Stimulated activated CD8-positive, alpha-beta memory T cell treated with anti-CD3 and anti-CD28 coated beads, Interleukin-15, amount 100 ng/mL, for 48 hours (primary cell): ENCODE measurements around the gene MTERF1.
"Not testable (repeated sequence)": the region's sequence is repeated elsewhere in the genome, so short reads cannot be mapped to it uniquely, and the experiment has no call there.

ENCODE experiments used
- DNase-seq, 2 donors: peaks; one replicate each; pipeline ENCODE4 v3.0.0-alpha.2; 2020; ENCODE audit warnings: low read depth in 2 of 2

MTERF1 gene

DNA sequence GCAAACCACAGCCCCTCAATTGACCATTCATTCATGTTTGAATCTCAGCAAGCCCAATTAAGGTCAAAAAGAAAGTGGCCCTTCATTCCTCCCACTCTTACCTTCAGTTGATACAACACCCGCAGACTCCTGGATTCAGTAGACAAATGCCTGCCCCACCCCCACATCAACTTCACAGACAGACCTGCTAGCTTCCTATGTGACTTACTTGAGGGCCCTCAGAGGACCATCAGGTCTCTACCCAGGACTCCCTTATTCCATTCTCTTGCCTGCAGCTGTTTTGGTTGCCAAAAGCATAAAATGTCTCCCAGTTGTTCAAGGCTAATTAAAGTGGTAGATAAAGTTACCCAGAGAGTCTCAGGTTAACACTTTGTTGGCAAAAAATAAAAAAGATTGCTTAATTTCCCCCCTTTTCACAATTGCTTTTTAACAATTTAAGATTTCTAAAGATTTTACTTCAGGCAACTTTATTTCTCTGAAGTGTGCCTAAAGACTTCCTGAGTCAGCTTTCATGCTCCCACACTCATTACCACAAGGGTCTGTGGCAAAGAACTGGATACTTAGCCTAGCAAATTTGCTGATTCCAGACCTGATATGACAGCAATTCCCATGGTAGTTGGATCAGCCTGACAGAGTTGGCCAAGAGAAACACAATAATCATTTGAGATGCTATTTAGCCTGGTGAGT is 3.3 kb upstream of the MTERF1 start:
- DNase-seq, result no peak

DNA sequence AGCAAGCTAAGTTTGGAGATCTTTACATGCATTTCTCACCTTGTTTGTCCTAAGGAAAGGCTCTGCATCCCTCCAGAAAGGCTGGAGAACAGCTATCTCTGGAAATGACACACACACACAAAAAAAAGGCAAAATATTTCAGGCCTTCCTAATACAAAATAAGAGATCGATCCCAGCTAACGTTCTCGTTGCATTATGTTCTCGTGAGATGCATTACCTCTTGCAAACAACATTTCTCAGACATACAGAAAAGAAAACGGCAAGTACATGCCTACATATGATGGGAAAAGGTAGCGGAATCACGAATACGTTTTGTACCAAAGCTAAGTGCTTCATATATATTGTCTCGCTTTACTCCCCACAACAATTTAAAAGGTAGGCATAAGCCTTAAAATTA is 488 bp downstream of the MTERF1 start:
- no peak for DNase-seq

DNA sequence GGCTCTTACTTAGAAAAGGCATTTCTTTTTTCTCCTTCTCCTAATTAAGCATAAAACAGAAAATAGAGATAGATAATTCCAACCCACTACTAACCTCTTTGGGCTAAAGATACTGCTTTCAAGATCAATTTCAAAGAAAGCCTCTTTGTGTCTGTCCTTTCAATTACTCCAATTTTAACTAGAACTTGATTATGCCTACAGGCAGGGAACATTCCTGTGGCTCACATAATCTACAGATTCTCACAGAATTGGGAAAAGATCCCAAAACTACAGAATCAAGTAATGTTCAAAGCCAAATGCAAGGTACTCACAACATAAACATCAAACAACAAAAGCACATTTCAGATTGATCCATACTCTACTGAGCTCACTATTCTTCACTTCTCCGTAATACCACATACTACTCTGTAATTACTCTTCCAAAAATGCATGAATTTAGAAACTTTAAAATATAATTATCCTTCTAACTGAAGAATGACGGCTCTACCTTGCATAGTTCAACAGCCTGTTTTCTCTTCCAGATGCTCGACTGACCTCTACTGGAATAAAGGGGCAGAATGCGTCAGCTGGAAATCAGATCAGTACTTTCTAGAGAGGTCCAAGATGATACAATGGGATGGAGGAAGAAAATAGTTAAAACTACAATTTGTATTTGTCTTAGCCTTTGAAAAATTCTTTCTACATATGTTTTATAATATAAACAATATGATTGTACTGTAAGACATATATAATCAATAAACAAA is 3.9 kb downstream of the MTERF1 start:
- no peak for DNase-seq

DNA sequence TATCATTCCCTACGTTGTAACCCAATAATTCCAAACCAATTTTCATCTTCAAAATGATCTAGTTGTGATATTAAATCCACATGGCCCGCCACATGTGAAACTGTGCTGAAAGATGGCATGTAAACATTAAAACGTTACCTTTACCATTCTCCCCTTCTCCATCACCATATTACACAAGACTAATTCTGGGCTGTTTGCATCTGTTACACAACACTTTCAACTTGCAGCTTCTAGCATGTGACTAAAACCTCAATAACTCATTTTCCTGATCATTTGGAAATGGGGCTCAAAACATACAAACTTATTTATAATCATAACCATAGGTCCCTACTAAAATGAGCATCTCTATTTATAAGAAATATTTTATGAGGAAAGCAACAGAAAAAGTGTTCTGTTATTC is 4.7 kb downstream of the MTERF1 start:
- no peak for DNase-seq

DNA sequence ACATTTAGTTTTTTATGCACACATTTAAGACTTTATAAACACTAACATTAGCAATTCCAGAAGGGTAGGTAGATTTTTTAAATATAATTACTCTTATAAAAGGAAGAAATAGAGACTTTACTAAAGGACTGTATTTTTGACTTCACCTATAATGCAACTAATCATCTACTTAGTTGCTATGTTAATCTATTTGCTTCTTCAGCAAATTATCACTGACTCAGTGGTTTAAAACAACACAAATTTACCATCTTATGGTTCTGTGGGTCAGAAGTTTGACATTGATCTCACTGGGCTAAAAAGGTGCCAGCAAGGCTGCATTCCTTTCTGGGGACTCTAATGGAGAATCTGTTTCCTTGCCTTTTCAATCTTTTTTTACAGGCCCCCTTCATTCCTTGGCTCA is 7.6 kb downstream of the MTERF1 start:
- no peak for DNase-seq

DNA sequence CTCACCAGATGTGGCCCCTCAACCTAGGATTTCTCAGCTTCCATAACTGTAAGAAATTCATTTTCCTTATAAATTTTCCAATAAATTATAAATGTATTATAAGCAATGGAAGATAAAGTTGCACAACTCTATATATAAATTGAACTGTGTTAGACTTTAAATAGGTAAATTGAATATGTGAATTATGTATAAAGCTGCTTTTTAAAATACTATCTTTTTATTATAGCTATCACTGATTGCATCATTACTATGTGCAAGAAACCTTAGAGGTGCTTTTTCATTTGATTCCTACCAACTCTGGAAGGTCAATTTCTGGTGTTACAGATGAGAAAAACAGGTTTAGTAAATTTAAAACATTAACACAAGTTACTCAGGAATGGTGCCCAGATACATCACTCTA is 8.4 kb downstream of the MTERF1 start:
- no peak for DNase-seq

DNA sequence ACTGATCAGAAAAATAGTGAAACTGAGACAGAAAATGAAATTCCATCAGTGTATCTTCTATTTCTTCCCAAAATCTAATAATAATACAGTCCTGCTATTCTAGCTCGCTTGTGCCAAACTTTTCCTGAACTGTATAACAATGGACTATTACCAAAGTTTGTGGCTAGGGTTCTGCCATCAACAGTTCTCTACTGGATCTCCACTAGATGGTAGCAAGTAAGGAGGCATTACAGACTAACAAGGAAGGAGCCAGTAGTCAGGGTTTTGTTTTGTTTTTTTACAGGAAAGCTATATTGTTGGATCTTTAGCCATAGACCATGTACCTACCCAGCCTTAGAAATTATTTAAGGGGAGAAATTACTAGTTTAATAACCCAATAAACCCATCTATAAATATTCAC is 10.8 kb downstream of the MTERF1 start:
- DNase-seq, result no peak

DNA sequence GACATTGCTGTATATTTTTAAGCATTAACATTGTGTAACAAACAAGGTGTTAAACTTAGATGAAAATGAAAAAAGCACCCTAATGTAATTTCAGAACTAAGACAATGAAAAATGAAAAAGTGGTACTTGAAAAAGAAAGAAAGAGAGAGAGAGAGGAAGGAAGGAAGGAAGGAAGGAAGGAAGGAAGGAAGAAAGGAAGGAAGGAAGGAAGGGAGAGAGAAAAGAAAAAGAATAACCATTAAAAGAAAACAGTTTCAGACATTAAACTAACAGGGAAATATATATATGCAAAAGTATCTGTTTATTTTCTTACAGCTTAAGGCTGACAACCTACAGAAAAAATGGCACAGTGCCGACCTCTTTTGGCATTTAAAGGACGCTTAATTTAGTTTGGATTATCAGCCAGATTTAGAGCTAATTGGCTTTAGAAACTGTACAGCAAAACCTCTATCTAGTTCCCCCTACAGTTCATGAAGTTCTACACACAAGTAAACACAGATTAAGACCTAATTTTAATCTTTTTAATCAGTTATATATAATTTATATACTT is 13.8 kb downstream of the MTERF1 start:
- DNase-seq, result no peak

DNA sequence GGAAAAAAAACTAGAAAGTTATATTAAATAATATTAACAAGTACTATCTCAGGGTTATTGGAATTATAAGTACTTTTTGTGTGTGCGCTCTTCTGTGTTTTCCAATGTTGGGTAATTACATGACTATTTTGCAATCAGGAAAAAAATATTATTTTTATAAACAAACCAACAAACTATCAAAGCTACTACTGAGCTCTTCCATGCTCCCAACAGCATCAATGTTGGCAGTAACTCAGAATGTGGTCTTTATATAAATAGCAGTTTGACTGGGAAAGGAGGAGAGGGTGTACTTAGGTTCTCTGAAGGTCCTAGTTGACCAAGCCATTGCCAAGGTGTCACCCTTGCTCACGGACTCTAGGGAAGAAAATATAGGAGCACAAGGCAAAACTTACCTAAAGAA is 15.0 kb downstream of the MTERF1 start:
- DNase-seq, result no peak

DNA sequence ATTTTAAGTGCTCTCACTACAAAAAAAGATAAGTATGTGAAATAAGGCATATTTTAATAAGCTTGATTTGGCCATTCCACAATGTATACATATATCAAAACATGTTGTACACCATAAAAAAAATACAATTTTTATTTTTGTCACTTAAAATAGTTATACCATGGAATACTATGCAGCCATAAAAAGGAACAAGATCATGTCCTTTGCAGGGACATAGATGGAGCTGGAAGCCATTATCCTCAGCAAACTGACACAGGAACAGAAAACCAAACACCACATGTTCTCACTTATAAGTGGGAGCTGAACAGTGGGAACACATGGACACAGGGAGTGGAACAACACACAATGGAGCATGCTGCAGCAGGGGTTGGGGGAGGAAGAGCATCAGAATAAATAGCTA is 15.9 kb downstream of the MTERF1 start:
- not testable (repeated sequence) for DNase-seq

DNA sequence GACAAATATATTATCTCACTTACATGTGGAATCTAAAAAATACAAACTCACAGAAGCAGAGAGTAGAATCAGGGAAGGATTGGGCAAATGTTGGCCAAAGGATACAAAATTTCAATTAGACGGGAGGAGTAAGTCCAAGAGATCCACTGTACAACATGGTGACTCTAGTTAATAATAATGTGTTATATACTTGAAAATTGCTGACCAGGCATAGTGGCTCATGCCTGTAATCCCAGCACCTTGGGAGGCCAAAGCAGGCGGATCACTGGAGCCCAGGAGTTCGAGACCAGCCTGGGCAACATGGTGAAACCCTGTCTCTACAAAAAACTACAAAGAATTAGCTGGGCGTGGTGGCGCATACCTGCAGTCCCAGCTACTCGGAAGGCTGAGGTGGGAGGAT is 16.4 kb downstream of the MTERF1 start:
- no peak for DNase-seq

DNA sequence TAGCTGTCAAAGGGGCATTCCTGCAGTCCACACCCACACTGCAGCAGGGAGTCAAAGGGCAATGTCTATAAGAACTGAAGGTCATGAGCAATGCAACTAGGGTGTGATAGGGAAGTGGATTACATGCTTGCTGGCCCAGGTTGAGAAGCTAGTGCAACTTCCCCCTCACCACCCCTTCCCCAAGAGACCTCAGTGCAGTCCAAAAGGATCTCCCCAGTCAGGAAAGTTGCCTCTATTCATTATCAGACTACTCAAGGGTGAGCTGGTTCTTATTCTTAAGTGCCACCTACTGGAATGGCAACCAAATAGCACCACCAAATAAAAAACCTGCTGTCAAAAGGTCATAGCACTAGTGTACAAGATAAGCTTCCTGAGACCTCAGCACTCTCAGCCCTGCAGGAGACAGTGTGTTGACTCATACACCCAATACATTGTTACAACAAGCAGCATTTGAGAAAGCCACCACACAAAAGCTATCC is 28.2 kb downstream of the MTERF1 start:
- no peak for DNase-seq

DNA sequence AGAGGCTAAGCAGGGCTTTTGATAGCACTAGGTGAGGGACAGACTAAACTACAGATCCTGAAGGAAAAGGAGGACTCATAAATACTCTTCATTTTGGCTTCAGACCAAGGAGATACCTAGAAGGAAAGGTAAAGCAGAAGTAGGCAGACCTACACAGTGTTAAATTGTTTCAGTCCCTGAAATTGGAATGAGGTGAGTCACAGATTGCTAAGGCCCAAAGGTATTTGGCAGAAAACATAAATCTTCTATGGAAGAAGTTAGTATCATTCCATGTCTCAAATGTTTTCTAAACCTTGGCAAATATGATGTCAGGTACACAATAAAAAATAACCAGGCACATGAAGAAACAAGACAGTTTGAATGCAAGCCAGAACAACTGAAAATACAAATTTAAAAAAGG is 30.0 kb downstream of the MTERF1 start:
- no peak for DNase-seq

DNA sequence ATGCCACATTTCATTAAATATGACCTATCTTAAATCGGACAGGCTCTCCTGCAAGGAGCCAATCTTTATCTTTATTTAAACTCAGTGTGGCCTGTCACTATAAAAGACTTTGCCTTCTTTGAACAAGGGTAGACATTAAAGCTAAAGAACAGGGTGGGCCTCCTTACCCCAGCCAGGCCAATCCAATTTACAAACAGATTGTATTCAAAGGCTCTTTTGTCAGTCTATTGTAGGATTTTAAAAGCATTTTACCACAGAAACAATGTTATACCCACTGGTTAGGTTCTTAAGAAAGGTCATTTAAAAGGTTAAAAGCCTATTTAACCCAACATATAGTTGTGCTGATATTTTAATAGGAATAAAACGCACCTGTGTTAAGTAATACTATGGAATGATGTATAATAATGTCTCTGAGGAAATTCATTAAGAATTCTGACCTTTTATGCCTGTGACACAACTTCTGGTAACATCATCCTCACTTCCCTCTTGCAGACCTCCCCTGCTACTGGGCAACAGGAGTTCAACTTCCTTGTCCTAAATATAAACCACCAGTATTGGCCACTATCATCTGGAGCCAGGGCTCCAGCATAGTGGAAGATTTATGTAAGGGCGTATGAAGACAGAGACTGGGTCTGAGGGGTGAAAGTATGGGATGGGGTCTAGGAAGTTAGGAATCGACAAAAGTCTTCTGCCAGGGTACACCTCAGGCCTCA is 32.5 kb downstream of the MTERF1 start:
- no peak for DNase-seq

DNA sequence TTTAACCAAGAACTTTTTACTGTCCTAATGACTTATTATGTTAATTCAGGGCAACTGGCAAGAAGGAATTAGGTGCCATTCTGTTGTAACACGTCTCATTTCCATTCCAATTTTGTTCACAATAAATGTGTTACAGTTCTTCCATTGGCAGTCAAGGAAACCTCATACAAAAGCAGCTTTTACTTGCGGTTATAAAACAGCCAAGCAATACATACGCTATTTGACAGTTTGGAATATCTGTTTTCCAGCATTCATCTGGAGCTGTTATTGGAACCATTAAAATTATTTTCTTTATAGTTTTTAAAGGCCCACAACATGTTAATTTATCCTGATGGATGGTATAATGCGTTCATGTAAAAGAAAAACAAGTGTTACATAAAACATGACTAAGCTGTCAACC is 33.3 kb downstream of the MTERF1 start:
- no peak for DNase-seq

DNA sequence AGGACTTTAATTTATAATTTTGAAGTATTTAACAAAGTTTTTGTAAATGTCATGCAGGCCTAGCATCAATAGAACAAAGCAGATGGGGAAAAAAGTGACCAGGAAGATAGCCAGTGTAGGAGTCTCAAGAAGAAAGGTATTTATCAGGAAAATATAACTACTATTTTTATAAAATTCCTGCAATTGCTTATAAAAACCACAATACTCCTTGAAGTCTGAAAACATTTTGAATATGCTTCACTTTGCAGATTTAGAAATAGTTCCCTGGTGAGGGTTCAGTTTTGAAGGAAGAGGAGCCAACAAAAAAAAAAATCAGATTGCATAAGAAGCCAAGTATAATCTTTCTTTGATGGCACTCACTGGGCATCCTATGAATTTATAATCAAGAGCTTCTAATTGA is 34.1 kb downstream of the MTERF1 start:
- no peak for DNase-seq

DNA sequence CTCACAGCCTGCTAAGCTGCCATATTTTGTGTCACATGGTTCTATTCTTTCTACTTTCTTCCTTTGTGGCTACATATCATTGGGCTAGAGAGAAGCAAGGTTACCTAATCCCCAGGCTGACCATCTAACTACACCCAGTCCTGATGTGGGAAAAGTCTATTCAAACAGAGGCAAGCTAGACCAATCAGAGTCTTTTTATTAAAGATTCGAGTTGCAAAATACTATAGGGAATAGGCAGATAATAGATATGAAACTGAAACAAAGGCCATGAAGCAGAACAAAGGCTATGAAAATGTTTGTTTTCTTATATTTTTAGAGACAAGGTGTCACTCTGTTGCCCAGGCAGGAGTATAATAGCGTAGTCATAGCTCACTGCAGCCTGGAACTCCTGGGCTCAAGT is 36.7 kb downstream of the MTERF1 start:
- DNase-seq, result no peak

DNA sequence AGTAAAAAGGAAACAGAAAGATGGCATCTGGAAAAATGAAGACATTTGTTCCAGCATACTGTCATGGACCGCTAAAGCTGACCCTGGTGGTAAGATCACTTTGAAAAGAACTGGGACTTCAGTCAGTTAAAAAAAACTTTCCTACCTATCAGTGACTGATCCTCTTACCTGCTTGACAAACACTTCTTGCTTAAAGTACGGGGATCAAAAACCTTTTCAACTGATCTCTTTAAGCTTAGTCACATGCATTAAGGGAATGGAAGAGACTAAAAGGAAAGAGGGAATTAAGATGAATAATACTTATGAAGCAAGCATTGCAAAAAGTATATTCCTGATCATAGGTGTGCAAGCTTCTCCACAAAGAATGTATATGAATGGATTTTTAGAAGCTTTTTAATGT is 42.1 kb downstream of the MTERF1 start:
- DNase-seq, result no peak

DNA sequence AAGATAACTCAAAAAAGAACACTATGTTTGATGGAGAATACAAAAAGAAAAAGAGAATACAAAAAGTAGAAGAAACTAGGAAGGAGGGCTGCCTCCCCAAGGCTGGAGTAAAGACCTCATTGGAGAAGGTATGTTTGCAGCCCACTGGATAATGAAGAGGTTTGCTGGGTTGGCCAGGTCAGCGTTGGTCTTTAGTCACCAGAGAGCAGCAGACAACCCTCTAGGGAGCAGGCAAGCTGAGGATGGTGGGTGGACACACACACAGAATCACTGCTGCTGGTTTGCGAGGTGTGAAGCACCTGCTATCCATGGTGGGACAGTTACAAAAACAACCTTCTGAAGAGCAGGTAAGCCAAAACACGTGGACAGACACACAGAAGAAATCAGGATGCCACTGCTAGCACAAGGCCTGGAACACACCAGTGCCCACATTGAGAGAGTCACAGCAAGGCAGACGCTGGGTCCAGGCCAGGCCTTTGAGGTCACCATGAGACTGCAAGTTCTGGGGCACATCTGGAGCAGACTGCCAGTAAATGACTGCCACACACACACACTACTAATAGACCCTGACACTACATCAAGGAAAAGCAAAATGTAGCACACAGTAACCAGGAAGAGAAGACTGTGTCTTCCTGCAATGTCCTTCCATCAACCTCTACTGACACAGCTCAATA is 43.0 kb downstream of the MTERF1 start:
- DNase-seq, result no peak

DNA sequence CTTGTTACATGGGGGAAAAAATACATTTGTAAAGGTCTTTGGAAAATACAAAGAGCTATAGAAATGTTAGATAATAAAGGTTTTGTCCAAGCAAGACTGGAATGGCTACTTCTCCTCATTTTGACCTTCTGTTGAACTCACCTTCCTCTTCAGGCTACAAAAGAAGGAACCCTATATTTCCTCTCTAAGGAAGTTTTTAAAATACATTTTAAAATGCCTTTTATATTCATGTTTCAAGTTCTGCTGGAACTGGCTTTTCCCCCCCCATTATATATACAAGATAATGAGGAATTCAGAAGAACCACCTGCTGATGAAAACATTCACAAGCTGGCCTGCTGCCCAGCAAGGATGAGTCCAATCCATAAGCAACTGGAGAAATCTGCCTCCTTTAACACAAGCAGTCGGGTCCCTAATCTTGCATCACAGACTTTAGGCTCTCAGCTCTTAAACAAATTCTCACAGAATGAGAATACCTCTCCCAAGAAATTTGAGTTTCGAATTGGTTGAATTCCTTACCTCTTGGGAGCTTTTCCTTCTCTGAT is 44.6 kb downstream of the MTERF1 start:
- DNase-seq, result no peak

DNA sequence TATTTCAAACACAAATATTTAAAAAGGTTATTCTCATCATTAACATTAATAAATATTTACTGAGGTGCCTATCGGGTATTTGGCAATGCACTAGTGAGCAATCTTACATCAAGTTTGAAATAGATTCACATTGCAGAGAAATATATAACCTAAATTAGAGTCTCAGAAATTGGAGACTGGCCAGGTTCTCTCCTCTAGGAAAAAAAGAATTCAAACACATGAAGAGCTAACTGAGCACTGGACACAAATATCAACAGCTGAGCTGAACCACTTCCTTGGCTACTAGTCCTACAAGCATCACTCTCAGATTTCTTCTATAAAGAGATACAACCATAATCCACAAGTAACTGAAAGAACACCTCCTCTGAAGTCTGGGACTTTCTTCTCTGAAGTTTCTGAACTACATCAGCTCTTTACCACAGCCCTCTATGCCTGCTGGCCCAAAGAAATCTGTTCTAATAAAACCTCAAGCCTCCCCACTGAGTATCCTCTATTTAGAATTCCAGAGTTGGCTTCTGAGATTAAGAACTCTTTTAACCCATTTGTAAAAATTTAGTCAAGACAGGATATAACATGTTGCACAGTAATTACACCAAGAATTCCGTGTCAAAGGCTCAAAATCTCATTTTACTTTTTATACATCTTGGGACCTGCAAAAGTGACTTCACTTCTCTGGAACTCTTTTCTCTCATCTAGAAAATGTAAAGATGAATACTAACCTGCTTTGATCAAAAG is 45.2 kb downstream of the MTERF1 start:
- DNase-seq, result no peak
